GM21717 (cell line): ENCODE results near the gene DNAJC21.

Source experiments
- ATAC-seq: cut with Tn5 transposase; IDR thresholded peaks from one replicate; pipeline ENCODE4 v1.9.1; 2021; ENCODE audit warnings: mild to moderate bottlenecking, moderate library complexity; ENCODE audit not compliant: unreplicated experiment

Gene DNAJC21

DNA sequence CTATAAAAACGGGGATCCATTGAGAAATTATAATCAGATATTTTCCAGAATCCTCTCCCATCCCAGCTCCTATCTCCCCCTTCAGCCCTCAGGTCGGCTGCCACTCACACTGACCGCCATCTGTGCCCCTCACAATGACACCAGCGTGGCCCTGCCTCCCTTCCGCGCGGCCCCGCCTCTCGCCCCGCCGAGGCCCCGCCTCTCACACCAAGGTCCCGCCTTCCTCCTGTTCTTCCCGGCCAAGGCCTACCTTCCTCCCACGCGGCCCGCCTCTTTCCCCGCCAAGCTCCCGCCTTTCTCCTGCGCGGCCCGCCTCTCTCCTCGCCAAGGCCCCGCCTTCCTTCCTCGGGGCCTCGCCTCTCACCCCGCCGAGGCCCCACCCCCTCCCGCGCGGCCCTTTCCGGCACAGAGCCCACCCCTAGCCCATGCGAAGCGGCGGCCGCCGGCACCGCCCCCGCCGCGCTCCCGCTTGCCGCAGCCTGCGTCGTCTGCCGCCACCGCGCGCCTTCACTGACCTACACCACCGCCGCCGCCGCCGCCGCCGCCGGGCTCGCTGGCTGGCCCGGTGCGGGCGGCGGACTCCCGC is at the start of gene DNAJC21:
DNAJC21 (plus strand) TSS at position 426 of the 586 bp plus-strand sequence. CDS start 261 bp downstream, outside the sequence.
- ATAC-seq: peak; percentile 92

GRCh38 chr5:34881246-34881645 is 48.1 kb upstream of the DNAJC21 start:
- no peak for ATAC-seq

- ATAC-seq: no peak
Observed at GRCh38 chr5:34886392-34887119, 42.8 kb upstream of the DNAJC21 start.

GRCh38 chr5:34889394-34889793 is 40.0 kb upstream of the DNAJC21 start:
- ATAC-seq: no peak

- no peak for ATAC-seq
Observed at GRCh38 chr5:34891981-34892380, 37.4 kb upstream of the DNAJC21 start.

GRCh38 chr5:34892414-34892813 is 36.9 kb upstream of the DNAJC21 start:
- ATAC-seq: no peak

DNA sequence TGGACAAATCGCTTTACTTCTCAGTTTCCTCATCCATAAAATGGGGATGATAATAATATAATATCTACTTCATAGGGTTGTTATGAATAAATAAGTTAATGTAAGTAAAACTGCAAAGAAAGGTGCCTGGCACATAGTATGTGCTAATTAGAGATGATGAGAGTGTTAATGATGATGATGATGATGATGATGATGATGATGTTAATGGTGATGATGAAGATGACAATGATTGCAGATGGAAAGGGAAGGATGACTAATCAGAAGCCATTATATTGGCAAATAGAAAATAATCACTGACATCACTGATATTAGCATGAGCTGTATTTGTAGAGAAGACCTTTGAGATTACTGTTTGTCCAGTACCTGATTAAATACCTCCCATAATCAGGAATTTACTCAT is 34.6 kb upstream of the DNAJC21 start:
- no peak for ATAC-seq

GRCh38 chr5:34895641-34896419 is 33.5 kb upstream of the DNAJC21 start:
- no peak for ATAC-seq

DNA sequence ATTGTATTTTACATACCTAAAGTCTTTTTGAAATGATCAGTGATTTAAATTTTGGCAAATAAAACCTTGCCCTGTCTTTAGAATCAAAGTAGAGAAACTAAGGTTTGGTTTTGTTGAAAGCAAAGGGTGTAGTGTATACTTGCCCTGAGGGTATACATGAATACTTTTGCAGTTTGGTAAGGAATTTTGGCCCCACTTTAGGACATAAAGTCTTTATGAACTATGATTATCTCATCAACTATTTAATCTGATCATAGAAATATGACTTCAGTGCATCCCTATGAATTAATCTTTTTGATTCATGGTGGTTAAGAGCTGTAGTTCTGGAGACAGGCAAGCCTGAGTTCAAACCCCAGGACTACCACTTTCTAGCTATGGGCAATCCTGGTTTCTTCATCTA is 31.7 kb upstream of the DNAJC21 start:
- no peak for ATAC-seq

GRCh38 chr5:34898258-34898895 is 31.0 kb upstream of the DNAJC21 start:
- peak; percentile 86 for ATAC-seq

DNA sequence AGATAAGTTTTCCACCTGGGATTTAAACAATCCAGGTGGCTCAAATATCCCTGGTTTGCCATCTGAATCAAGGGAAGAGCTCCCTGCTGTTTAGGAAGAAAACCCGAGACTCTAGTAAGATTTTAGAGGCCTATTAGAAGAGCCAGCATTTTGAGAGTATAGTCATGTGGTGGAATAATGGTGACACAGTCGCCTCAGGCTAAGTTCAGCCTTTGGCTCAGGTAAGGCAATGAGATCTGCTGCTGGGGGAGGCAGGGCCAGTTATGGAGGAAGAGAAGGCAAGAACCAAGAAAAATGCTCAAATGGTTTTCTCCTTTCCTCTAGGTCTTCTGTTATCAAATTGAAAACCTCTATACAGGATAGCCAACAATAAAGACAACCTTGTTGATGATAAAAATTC is 30.3 kb upstream of the DNAJC21 start:
- no peak for ATAC-seq

DNA sequence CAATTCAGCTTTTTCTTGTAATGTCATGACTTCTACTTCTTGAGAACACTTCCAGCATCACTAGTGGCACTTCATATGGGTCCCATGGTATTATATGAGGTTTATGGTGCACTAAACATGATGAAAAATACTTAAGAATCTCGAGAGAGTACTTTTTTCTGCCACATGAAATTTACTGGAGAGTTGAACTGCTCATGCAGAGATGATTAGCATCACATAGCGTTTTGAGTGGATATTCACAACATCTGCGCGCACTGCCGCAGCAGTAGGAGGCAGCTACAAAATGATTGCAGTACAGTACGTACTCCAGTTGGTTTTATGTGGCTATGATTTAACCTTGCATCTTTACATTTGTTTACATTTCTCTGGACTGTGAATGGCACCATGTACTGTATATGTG is 28.7 kb upstream of the DNAJC21 start:
- ATAC-seq: no peak

- no peak for ATAC-seq
Observed at GRCh38 chr5:34903260-34903659, 26.1 kb upstream of the DNAJC21 start.

DNA sequence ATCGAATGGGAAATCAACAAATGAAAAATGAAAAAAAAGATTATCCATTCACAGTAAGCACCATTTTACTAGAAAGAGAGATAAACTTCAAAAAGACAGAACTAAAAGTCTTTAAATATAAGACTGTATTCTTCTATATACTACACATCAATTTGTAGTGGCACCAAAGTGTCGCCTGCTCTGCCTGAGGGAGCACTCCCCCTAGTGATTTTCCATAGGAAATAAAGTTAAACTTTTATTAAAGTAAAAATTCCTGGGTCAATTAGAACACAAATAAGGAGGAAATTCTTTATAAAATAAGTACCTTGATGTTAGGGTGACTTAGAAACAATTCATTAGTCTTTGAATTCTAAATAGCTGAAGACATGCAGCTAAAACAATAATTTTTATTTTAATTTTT is 23.8 kb upstream of the DNAJC21 start:
- no peak for ATAC-seq

DNA sequence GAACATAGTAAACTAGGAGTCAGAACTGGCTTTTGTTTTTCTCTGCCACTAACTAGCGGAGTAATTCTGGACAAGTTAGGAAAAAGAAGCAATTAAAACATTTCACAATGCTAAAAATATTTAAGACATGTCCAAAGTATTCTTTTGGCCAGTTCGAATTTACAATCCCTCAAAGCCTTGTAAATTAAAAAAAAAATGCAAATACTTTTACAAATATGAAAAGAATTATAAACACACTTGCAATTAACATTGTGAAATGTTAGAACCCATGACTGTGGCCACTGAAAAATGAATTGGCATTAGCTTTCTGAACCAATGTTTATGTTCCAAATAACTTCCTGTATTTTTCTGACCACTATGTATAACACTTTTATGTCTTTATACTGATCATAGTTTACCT is 16.3 kb upstream of the DNAJC21 start:
- no peak for ATAC-seq

DNA sequence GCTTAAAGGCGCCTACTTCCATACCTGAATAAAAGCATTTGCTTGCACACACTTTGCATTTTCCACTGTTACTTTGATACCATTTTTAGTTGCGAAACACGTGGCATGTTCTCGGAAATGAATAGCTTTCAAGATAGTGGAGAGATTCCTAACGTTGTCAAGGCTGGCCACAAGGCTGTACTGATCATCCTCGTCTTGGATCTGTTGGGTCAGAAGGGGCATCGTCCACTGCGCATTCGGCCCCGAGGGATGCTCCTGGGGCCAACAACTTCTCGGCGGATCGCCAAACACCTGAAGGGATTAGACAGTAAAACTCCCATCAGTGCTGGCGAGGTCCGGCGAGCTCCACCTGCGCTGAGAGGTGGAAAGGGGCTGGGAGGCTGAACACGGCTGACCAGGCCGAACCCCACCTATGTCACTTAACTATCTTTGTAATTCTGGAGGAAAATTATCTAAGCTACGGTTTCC is 14.7 kb upstream of the DNAJC21 start:
- peak; percentile 25 for ATAC-seq

DNA sequence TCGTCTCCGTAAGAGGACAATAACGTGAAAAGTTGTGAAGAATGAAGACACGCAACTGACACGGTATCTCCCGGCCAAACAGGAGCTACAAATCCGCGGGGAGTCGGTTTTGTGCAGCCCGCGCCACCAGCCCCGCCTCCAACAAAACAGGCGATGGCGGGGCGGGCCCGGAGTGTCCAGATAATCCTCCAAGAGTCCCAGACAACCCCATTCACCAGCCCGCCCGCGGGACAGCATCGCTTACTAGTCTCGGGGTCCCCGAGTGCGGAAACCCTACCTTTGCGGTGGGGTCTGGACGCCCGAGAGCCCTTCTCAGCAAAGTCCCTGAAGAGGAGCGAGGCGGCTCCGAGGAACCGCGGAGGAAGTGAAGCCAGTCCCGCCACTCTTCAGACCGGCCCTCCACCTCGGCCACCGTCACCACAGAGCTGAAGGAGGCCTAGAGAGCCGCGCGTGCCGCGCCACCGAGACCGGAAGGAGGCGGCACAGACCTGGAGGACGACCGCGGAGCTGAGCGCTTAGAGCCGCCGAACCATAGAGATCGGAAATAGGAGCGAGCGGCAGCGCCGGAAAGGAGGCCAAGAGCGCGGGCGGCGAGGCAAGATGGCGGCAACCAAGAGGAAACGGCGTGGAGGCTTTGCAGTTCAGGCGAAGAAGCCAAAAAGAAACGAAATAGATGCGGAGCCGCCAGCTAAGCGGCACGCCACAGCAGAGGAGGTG is 14.1 kb upstream of the DNAJC21 start, which contains the start of the genes BRIX1 and RAD1:
BRIX1 (plus strand) TSS at position 573 of the 717 bp plus-strand sequence; CDS start at position 601, 28 bp downstream.
RAD1 (minus strand) TSS at position 366 of the 717 bp plus-strand sequence. CDS start 612 bp downstream, outside the sequence.
- peak; percentile 99 for ATAC-seq

DNA sequence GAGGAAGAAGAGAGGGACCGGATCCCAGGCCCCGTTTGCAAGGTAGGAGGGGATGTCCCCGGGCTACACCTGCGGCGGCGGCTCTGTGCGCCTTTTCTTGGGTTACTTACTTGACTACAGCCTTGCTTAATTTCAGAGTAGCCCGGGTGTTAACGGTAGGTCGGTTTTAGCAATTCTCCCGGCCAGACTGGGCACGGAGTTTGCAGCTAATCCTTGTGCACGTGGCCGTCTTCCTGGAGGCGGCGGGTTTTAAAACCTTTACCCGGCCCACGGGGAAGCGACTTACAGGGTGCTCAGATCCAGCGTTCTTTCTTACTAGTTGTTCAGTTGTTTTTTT is 13.5 kb upstream of the DNAJC21 start:
- ATAC-seq: peak; percentile 20

GRCh38 chr5:34916518-34916917 is 12.8 kb upstream of the DNAJC21 start:
- ATAC-seq: no peak

- ATAC-seq: no peak
Observed at GRCh38 chr5:34918025-34918424, 11.3 kb upstream of the DNAJC21 start.
